HG03280 (cell line): Measurements from ENCODE around the gene HTR3E.
"Not testable (repeated sequence)": the region's sequence is repeated elsewhere in the genome, so short reads cannot be mapped to it uniquely, and the experiment has no call there.

Experiments used
- ATAC-seq: cut with Tn5 transposase; IDR thresholded peaks from one replicate; pipeline ENCODE4 v1.9.1; 2021; ENCODE audit warnings: mild to moderate bottlenecking, moderate library complexity; ENCODE audit not compliant: unreplicated experiment

The HTR3E gene

DNA sequence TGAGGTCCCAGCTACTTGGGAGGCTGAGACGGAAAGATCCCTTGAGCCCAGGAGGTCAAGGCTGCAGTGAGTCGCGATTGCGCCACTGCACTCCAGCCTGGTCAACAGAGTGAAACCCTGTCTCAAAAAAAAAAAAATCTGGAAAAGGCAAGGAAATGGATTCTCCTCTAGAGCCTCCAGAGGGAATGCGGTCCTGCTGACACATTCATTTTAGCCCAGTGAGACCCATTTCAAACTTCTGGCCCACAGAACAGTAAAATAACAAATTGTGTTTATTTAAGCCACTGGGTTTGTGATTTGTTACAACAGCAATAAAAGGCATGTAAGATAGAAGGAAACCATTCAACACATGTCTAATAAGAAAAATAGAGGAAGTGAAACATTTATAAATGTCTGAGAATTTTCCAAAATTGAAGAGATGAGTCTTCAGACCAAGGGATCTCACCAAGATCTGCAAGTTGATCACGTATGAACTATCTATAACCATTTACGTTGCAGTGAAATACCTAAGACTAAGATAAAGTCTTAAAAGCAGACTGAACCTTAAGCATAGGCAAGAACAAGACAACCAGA is at the start of gene HTR3E:
HTR3E (plus strand) TSS at position 254 of the 573 bp plus-strand sequence. CDS start 466 bp downstream, outside the sequence.
- no peak for ATAC-seq

DNA sequence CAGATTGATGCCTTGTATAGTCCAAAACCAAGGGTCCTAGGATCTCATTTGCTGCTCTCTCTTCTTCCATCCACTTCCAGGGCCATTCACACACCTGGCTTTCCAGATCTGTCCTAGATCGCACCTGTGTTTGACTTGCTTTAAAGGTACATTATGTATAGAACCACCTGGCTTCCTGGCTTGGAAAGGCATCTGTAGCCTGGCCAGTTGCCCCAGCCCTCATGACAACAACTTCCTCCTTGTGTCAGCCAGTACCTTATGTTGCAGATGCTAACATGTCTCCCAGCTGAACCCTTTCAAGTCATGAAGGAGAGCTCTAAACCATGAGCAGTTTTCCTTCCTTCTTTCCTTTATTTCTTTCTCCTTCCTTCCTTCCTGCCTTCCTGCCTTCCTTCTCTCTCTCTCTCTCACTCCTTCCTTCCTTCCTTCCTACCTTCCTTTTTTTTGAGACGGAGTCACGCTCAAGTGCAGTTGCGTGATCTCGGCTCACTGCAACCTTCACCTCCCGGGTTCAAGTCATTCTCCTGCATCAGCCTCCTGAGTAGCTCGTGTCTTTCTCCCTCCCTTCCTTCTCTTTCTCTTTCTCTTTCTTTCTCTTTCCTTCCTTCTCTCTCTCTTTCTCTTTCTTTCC is 46.5 kb upstream of the HTR3E start:
- no peak for ATAC-seq

DNA sequence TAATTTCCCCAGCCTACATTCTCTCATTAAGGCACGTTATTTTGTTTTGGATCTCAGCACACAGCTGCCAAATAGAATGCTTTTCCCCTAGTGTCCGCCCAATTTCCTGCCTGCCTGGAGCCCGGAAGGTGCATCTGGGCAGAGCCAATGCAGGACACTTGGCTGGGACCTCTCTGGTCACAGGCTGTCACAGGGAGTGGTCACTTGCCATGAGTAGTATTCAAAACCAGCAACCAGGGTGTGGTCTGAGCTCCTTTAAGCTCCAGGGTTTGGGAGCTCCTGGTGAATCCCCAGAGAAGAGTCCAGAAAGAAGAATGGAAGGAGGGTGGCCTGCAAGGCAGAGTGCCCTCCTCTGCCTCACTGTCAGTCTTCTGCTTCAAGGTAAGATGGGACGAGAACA is 44.1 kb upstream of the HTR3E start, which contains the start of gene HTR3C:
HTR3C (plus strand) TSS at position 281 of the 400 bp plus-strand sequence; CDS start at position 315, 34 bp downstream.
- no peak for ATAC-seq

GRCh38 chr3:184058029-184058428 is 38.8 kb upstream of the HTR3E start:
- ATAC-seq = no peak

- ATAC-seq = no peak
Measured at GRCh38 chr3:184059424-184059823, 37.4 kb upstream of the HTR3E start.

- ATAC-seq = no peak
Measured at GRCh38 chr3:184062637-184063036, 34.2 kb upstream of the HTR3E start.

GRCh38 chr3:184066211-184066610 is 30.7 kb upstream of the HTR3E start:
- ATAC-seq = no peak

GRCh38 chr3:184067573-184068055 is 29.2 kb upstream of the HTR3E start:
- no peak for ATAC-seq

- no peak for ATAC-seq
Measured at GRCh38 chr3:184068344-184068743, 28.5 kb upstream of the HTR3E start.

- ATAC-seq = not testable (repeated sequence)
Measured at GRCh38 chr3:184071142-184071541, 25.7 kb upstream of the HTR3E start.

- no peak for ATAC-seq
Measured at GRCh38 chr3:184073621-184074020, 23.2 kb upstream of the HTR3E start.

DNA sequence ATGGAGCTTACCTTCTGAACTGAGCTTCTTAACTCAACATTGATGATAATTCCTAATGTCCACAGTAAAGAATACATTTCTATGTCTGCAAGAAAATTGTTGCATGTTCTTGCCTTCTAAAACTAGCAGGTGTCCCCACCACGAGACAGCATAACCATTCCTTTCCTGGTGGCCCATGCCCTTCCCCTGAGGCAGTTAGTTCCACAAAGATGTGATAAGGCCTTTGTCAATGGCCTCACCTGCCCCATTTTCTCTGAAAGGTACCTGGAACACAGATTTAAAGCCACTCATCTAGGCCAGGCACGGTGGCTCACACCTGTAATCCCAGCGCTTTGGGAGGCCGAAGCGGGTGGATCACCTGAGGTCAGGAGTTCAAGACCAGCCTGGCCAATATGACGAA is 21.0 kb upstream of the HTR3E start:
- no peak for ATAC-seq

DNA sequence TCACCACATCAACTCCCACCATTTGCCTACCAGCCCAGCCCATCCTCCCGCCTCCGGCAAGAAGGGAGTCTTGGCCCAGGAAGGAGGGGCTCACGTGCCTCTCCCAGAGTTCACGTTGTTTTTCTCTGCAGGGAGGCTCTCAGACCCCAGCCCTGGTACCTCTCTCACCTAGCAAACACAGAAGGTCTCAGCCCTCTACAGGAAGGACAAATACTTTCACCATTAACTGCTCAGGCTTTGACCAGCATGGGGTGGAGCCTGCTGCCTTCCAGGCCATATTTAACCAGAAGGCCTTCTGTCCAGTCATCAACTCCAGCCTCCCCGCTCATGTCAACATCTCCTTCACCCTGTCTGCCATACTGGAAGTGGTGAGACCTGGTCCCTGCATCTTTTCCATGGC is 19.0 kb upstream of the HTR3E start:
- no peak for ATAC-seq

- ATAC-seq = no peak
Measured at GRCh38 chr3:184078851-184079250, 18.0 kb upstream of the HTR3E start.

DNA sequence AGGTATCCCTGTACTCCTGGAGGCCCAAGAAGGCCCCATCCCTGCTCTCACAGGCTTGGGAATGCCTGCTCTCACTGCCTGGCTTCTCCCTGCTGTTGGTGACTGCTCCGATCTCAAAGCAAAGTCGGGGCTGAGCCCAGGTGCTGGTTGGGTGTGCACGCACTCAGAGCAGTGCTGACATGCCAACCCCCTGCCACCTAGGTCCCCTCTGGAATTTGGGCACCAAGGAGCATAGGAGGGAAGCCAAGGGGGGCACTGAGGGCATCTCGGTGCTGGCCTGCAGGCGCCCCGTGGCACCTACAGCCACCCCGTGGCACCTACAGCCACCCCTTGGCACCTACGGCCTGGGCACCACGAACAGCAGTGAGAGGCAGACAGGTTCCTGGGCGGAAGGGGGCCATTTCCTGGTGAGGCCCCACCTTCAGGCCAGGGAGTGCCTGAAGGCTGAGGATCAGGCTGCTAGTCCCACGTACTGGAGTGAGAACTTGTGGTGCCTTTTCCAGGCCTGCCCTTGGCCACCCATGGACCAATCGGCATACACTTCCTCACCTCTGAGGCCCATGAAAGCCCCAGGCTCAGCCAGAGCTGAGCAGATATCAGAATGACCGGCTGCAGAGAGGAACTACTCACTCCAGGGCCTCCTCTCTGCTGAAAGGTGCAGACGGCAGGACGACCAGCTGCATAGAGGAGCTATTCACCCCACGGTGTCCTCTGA is 15.6 kb upstream of the HTR3E start:
- no peak for ATAC-seq

DNA sequence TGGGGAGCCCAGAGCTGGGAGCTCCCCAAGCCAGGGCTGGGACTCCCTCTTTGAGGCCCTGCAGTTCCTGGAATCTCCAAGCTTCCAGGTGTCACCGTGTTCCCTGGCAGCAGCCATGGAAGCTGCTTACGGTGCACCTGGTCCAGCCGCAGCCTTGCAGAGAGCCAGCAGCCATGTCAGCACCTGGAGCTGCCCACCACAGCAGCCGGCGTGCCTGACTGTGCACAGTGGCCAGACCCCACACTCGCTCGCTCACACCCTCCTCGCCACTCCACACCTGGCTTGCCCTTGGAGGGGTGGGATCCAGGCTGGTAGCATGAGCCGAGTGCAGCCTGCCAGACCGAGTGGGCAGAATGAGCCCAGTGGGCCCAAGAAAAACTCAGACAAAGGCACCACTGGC is 14.8 kb upstream of the HTR3E start:
- ATAC-seq = no peak

DNA sequence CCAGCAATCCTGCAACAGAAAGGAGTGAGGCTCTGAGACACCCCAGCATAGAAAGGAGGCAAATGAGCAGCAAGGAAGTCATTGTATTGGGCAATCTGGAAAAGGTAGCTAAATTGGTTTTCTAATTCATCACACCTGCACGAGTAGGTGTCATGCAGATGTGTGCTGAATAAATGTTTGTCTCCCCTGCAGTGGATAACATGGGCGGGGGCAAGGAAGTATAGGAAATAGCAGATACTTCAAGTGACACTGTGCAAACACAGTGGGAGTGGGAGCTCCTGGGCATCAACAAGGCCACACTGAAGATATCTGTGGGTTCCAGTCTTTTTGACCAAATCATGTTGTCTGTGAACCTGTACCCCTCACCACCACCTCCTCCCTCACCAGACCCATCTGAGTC is 14.4 kb upstream of the HTR3E start:
- ATAC-seq = no peak

DNA sequence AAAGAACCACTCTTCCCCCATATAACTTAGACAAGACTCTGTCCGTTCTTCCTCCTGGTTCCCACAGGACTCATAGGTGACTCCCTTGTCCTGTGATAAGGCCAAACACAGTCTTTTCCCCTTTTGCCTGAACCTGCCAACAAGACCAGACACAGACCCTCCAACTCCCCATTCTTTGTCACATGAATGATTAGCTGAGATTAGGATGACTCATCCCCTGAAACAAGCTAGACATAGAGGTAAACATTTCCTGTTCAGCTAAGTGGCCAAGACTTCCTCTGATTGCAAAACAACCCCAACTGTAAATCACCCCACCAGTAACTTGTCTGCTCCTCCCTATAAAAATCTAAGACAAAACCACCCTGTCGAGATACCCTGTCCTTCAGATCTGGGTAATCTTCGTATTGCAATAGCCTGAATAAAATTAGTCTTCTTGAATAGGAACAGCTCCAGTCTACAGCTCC is 11.4 kb upstream of the HTR3E start:
- no peak for ATAC-seq

DNA sequence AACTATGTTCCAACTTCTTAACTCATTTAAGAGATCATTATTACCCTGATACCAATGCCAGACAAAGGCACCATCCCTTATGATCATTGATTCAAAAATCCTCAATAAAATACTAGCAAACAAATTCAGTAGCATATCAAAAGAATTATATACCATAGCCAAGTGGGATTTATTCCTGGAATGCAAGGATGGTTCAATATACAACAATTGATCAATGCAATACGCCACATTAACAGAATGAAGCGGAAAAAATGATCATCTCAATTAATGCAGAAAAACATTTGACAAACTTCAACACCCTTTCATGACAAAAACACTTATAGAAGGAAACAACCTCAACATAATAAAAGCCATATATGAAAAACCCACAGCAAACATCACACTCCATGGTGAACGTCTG is 4.7 kb upstream of the HTR3E start:
- ATAC-seq = no peak

DNA sequence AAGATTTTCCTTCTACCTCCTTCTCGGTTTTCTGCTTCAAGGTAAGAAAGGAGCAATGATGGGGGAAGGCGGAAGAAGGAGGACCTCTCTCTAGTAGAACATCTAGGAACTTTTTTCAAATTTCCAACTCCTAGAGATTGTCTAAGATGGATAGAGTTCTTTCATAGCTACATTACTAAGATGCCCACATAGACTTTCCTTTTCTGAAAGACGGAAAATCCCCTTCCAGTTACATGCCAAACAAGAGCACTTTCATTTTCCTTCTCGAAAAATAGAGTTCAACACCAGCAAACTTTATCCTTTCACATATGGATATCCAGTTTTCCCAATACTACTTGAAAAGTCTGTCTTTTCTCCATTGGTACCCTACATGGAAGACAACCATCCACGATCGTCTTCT is 692 bp downstream of the HTR3E start:
- ATAC-seq = no peak

DNA sequence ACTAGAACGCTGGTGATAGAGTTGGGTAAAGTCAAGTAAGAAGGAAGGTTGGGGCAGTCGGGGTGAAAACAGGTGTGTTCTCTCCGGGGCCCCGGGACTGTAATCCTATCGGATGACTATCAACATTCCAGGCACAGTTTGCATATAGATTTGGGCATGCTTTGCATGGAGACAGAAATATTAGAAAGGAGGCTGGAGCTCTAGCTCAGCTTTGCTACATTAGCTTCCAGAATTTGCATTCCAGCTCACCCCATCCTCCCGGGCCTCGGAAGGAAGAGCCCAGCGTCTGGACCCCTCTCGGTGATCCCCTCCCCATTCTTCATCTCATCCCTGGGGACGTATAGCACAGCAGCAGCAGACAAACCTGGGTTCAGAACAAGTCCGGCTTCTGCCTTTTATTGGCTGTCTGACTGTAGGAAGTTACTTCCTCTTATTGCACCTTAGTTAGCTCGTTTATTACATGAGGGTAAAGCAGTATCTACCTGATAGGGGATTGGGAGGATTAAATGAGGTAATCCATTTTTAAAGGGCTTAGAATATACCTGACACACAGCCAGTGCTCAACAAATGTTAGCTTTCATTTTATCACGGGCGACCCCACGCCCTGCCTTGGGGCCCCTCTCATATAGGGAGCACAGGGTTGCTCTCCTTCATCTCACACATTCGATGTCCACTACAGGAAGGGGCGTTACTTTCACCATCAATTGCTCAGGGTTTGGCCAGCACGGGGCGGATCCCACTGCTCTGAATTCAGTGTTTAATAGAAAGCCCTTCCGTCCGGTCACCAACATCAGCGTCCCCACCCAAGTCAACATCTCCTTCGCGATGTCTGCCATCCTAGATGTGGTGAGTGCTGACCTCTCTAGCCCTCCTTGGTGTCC is 3.2 kb downstream of the HTR3E start:
- ATAC-seq = no peak
